Adrenal gland (tissue), 5 donors: ENCODE results near the gene LIG1.

ENCODE experiments used
- POLR2A ChIP-seq, 2 donors: fragments of 450-650 bp; IDR thresholded peaks; one replicate each; pipeline ENCODE4 v1.6.1; 2017; ENCODE audit warnings: antibody characterized with exemption in 2 of 2, mild to moderate bottlenecking in 2 of 2, moderate library complexity in 1 of 2
- TF ChIP-seq, protein P1 (sequence below), 6 experiments: fragments of 450-650 bp in 4 of 6; fragments of 200-600 bp in 2 of 6; sonication (generic) in 1 of 6; IDR thresholded peaks; 1 replicate in 5 of 6; 2 replicates in 1 of 6; pipeline versions ENCODE4 v1.5.1 to v1.8.0; 2016 to 2021; ENCODE audit warnings: antibody characterized with exemption in 6 of 6, mild to moderate bottlenecking in 2 of 6, moderate library complexity in 1 of 6
- donor health status: DM: no; HTN: no; CAD: no.

DNA sequence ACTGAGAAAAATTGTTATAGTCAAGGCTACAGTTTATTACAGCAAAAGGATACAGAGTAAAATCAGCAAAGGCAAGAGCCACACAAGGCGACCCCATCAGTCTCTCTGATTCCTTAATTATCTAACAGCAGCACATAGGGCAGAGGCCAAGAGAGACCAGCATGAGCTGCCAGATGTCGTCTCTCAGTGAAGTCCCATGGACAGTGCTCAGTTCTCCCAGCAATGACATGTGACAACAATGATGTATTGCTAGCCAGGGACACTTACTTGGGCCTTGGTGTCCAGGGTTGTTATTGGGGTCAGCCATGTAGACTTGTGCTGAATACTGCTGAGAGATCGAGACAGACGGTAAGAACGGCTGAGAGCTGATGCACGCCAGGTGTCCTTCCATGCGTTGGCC lies 22.6 kb upstream of the LIG1 start:
- TF ChIP-seq, protein P1, sequence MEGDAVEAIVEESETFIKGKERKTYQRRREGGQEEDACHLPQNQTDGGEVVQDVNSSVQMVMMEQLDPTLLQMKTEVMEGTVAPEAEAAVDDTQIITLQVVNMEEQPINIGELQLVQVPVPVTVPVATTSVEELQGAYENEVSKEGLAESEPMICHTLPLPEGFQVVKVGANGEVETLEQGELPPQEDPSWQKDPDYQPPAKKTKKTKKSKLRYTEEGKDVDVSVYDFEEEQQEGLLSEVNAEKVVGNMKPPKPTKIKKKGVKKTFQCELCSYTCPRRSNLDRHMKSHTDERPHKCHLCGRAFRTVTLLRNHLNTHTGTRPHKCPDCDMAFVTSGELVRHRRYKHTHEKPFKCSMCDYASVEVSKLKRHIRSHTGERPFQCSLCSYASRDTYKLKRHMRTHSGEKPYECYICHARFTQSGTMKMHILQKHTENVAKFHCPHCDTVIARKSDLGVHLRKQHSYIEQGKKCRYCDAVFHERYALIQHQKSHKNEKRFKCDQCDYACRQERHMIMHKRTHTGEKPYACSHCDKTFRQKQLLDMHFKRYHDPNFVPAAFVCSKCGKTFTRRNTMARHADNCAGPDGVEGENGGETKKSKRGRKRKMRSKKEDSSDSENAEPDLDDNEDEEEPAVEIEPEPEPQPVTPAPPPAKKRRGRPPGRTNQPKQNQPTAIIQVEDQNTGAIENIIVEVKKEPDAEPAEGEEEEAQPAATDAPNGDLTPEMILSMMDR (IDR thresholded peaks at IDR 0.05), result no peak
- TF ChIP-seq POLR2A (IDR thresholded peaks at IDR 0.05), result no peak
